ENCODE results near the gene BNIP5. TPM values are rescaled to one million over a fixed set of nuclear protein-coding genes. Genes with fewer than 3 reads are reported as not detected.

BNIP5 gene
- total RNA-seq, 2 donors from 2014 or later: not detected

GRCh38 chr6:36327919-36328236, 8.8 kb downstream of the BNIP5 start:
- Histone ChIP-seq H3K27me3 (replicated peaks; ENCODE audit: insufficient read depth) (no peaks in the 10 kb centered on the region), H3K36me3 (no peaks in the 10 kb centered on the region), H3K27ac (no peak overlapping the region), H3K4me1 (ENCODE audit: control insufficient read depth in 1 of 2, low read depth in 2 of 2) (no peaks in the 10 kb centered on the region), H3K4me3 (no peak overlapping the region), H3K9me3 (no peaks in the 10 kb centered on the region)
- no peak for ATAC-seq (ENCODE audit: insufficient number of reproducible peaks, low FRiP score, low read depth)
- no peak for TF ChIP-seq CTCF (IDR thresholded peaks at IDR 0.05)
- no peak for DNase-seq (ENCODE audit: low spot score)

GRCh38 chr6:36327226-36327918, 9.3 kb downstream of the BNIP5 start:
- no peak overlapping the region for H3K4me3 ChIP-seq
- no peaks in the 10 kb centered on the region for H3K4me1 ChIP-seq (ENCODE audit: control insufficient read depth in 1 of 2, low read depth in 2 of 2)
- no peaks in the 10 kb centered on the region for H3K36me3 ChIP-seq
- TF ChIP-seq CTCF (IDR thresholded peaks at IDR 0.05): no peak
- H3K9me3 ChIP-seq: no peaks in the 10 kb centered on the region
- no peaks in the 10 kb centered on the region for H3K27me3 ChIP-seq (replicated peaks; ENCODE audit: insufficient read depth)
- DNase-seq (ENCODE audit: low spot score) (no peak), ATAC-seq (ENCODE audit: insufficient number of reproducible peaks, low FRiP score, low read depth) (no peak)
- no peak overlapping the region for H3K27ac ChIP-seq

- Histone ChIP-seq H3K36me3 (no peaks in the 10 kb centered on the region), H3K9me3 (no peaks in the 10 kb centered on the region), H3K4me3 (no peak overlapping the region), H3K27ac (no peak overlapping the region), H3K4me1 (ENCODE audit: control insufficient read depth in 1 of 2, low read depth in 2 of 2) (no peaks in the 10 kb centered on the region), H3K27me3 (replicated peaks; ENCODE audit: insufficient read depth) (no peaks in the 10 kb centered on the region)
- DNase-seq (ENCODE audit: low spot score): no peak
- TF ChIP-seq CTCF (IDR thresholded peaks at IDR 0.05): no peak
- ATAC-seq (ENCODE audit: insufficient number of reproducible peaks, low FRiP score, low read depth): no peak
Observed at GRCh38 chr6:36326356-36326995, 10.2 kb downstream of the BNIP5 start.

- Histone ChIP-seq H3K4me3 (no peak overlapping the region), H3K36me3 (no peaks in the 10 kb centered on the region), H3K27ac (no peak overlapping the region), H3K27me3 (replicated peaks; ENCODE audit: insufficient read depth) (no peaks in the 10 kb centered on the region), H3K9me3 (no peaks in the 10 kb centered on the region), H3K4me1 (ENCODE audit: control insufficient read depth in 1 of 2, low read depth in 2 of 2) (no peaks in the 10 kb centered on the region)
- ATAC-seq (ENCODE audit: insufficient number of reproducible peaks, low FRiP score, low read depth) (no peak), DNase-seq (ENCODE audit: low spot score) (no peak)
- TF ChIP-seq CTCF (IDR thresholded peaks at IDR 0.05): no peak
Observed at GRCh38 chr6:36324715-36325114, 12.0 kb downstream of the BNIP5 start.

- H3K9me3 ChIP-seq: no peaks in the 10 kb centered on the region
- H3K4me3 ChIP-seq: no peak overlapping the region
- ATAC-seq (ENCODE audit: insufficient number of reproducible peaks, low FRiP score, low read depth) (no peak), DNase-seq (ENCODE audit: low spot score) (no peak)
- no peaks in the 10 kb centered on the region for H3K27me3 ChIP-seq (replicated peaks; ENCODE audit: insufficient read depth)
- no peaks in the 10 kb centered on the region for H3K4me1 ChIP-seq (ENCODE audit: control insufficient read depth in 1 of 2, low read depth in 2 of 2)
- TF ChIP-seq CTCF (IDR thresholded peaks at IDR 0.05): no peak
- no peaks in the 10 kb centered on the region for H3K36me3 ChIP-seq
- no peak overlapping the region for H3K27ac ChIP-seq
Observed at GRCh38 chr6:36324191-36324590, 12.5 kb downstream of the BNIP5 start.

Measured in thoracic aorta (tissue), 2 donors.